ENCODE measurements around the gene RAD17. TPM values are rescaled to one million over a fixed set of nuclear protein-coding genes. Genes with fewer than 3 reads are reported as not detected.
"Not testable (repeated sequence)": the region's sequence is repeated elsewhere in the genome, so short reads cannot be mapped to it uniquely, and the experiment has no call there.

Gene RAD17
- total and polyA plus RNA-seq, 9 donors, result 20.6 to 26.4 (median 22.8) TPM

DNA sequence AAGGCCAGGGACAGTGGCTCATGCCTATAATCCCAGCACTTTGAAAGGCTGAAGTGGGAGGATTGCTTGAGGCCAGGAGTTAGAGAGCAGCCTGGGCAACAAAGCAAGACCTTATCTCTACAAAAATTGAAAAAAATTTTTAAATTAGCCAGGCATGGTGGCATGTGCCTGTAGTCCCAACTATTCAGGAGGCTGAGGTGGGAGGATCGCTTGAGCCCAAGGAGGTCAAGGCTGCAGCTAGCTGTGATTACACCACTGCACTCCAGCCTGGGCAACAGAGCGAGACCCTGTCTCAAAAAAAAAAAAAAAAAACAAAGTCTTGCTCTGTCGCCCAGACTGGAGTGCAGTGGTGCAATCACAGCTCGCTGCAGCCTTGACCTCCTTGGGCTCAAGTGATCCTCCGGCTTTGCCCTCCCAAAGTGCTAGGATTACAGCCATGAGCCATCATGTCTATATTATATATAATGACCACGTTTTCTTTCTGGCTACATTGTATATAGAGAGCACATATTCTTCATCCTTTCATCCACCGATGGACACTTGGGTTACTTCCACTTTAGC lies 85.9 kb downstream of the RAD17 start:
- DNase-seq; H3K9me3 ChIP-seq (replicated peaks; ENCODE audit: control insufficient read depth, low read depth, low read length); H3K4me3 ChIP-seq (ENCODE audit: low read length); H3K36me3 ChIP-seq (ENCODE audit: control insufficient read depth, insufficient read depth, low read length); H3K27ac ChIP-seq (ENCODE audit: low read length); H3K4me1 ChIP-seq (ENCODE audit: control insufficient read depth, insufficient read depth, low read length); H3K27me3 ChIP-seq (ENCODE audit: control insufficient read depth, insufficient read depth, low read length): not testable (repeated sequence)
- WGBS (ENCODE audit: insufficient coverage), result 100% methylated on average over 1 of the region's 7 CpGs

- H3K27me3 ChIP-seq (ENCODE audit: control insufficient read depth, insufficient read depth, low read length), result no peaks in the 10 kb centered on the region
- H3K27ac ChIP-seq (ENCODE audit: low read length), result no peak overlapping the region
- H3K4me3 ChIP-seq (ENCODE audit: low read length), result no peak overlapping the region
- WGBS (ENCODE audit: insufficient coverage), result 90% methylated on average over 1 of the region's 1 CpG
- no peaks in the 10 kb centered on the region for H3K4me1 ChIP-seq (ENCODE audit: control insufficient read depth, insufficient read depth, low read length)
- no peak for DNase-seq
- H3K9me3 ChIP-seq (replicated peaks; ENCODE audit: control insufficient read depth, low read depth, low read length), result no peaks in the 10 kb centered on the region
- H3K36me3 ChIP-seq (ENCODE audit: control insufficient read depth, insufficient read depth, low read length), result no peaks in the 10 kb centered on the region
These were observed 92.6 kb downstream of the RAD17 start for GRCh38 chr5:69462170-69462569.

Other genes with a start within 250 kb of the RAD17 start
- 26.3 TPM for gene CCNB1, start 202.7 kb upstream of the RAD17 start, total RNA-seq
- 10 to 100 TPM; 34.2 to 53.8 (median 42.4) TPM for gene CCNB1, start 202.7 kb upstream of the RAD17 start, polyA plus RNA-seq (ENCODE audit: insufficient read depth in 1 of 8, insufficient read length in 8 of 8, low replicate concordance in 1 of 8)
- 11.4 TPM for gene CENPH, start 180.2 kb upstream of the RAD17 start, total RNA-seq
- 10 to 100 TPM; 11.6 to 16.2 (median 13.1) TPM for gene CENPH, start 180.2 kb upstream of the RAD17 start, polyA plus RNA-seq (ENCODE audit: insufficient read depth in 1 of 8, insufficient read length in 8 of 8, low replicate concordance in 1 of 8)
- 18.3 TPM for gene CDK7, start 134.9 kb upstream of the RAD17 start, total RNA-seq
- 10 to 100 TPM; 15.9 to 24.4 (median 19.7) TPM for gene CDK7, start 134.9 kb upstream of the RAD17 start, polyA plus RNA-seq (ENCODE audit: insufficient read depth in 1 of 8, insufficient read length in 8 of 8, low replicate concordance in 1 of 8)
- 2.2 TPM for gene CCDC125, start 37.0 kb upstream of the RAD17 start, total RNA-seq
- 1 to 10 TPM; 2.8 to 4.1 (median 3.5) TPM for gene CCDC125, start 37.0 kb upstream of the RAD17 start, polyA plus RNA-seq (ENCODE audit: insufficient read depth in 1 of 8, insufficient read length in 8 of 8, low replicate concordance in 1 of 8)
- gene AK6, start 298 bp upstream of the RAD17 start, total RNA-seq, result 40.2 TPM
- gene AK6, start 298 bp upstream of the RAD17 start, polyA plus RNA-seq (ENCODE audit: insufficient read depth in 1 of 8, insufficient read length in 8 of 8, low replicate concordance in 1 of 8), result 10 to 100 TPM; 35.9 to 53.9 (median 44.6) TPM
- 38.3 TPM for gene TAF9, start 298 bp upstream of the RAD17 start, total RNA-seq
- 10 to 100 TPM; 31.2 to 38.3 (median 37.5) TPM for gene TAF9, start 298 bp upstream of the RAD17 start, polyA plus RNA-seq (ENCODE audit: insufficient read depth in 1 of 8, insufficient read length in 8 of 8, low replicate concordance in 1 of 8)
- gene MARVELD2, start 45.3 kb downstream of the RAD17 start, total RNA-seq, result 0.31 TPM
- gene MARVELD2, start 45.3 kb downstream of the RAD17 start, polyA plus RNA-seq (ENCODE audit: insufficient read depth in 1 of 8, insufficient read length in 8 of 8, low replicate concordance in 1 of 8), result 1 to 10 TPM in 2 of 8 donors, under 1 TPM in 6; 0.14 to 3.2 (median 0.36) TPM
- gene OCLN, start 123.0 kb downstream of the RAD17 start, total RNA-seq, result 2.4 TPM
- 1 to 10 TPM in 7 of 8 donors, under 1 TPM in 1; 0.59 to 6.8 (median 2.6) TPM for gene OCLN, start 123.0 kb downstream of the RAD17 start, polyA plus RNA-seq (ENCODE audit: insufficient read depth in 1 of 8, insufficient read length in 8 of 8, low replicate concordance in 1 of 8)
- gene GTF2H2C, start 190.4 kb downstream of the RAD17 start, total RNA-seq, result 42.0 TPM
- gene GTF2H2C, start 190.4 kb downstream of the RAD17 start, polyA plus RNA-seq (ENCODE audit: insufficient read depth in 1 of 8, insufficient read length in 8 of 8, low replicate concordance in 1 of 8), result 10 to 100 TPM; 20.8 to 38.4 (median 27.1) TPM

Data from muscle of leg (tissue), 11 donors.